ENCODE results near the gene ARHGAP26. TPM values are rescaled to one million over a fixed set of nuclear protein-coding genes. Genes with fewer than 3 reads are reported as not detected.
A peak's percentile ranks its signal among the peaks of the same experiment; 100 is the strongest.

The ARHGAP26 gene
- total and polyA plus RNA-seq, 7 donors = 2.5 to 28.7 (median 12.0) TPM

GRCh38 chr5:143102411-143102810, 332.2 kb downstream of the ARHGAP26 start:
- DNase-seq = peak; percentile 23 to 62
- Histone ChIP-seq H3K4me3 (no peak overlapping the region), H3K9me3 (no peaks in the 10 kb centered on the region), H3K27ac (no peak overlapping the region), H3K36me3 (ENCODE audit: insufficient read depth in 1 of 2, low read depth in 1 of 2) (no peaks in the 10 kb centered on the region), H3K4me1 (peaks cover 11% of the 10 kb centered on the region), H3K27me3 (ENCODE audit: insufficient read depth in 3 of 3, low read length in 2 of 3) (no peaks in the 10 kb centered on the region)
- intact Hi-C loops (cut with DNase I) = loop anchor here in 1 of 2 donors (10.0 kb wide), 1 partner anchor 722 kb away; no protein-coding TSS in a partner anchor
- 42 to 61% (median 44%) methylated on average over 6 of the region's 6 CpGs for WGBS, 3 donors
- ATAC-seq = peak in 3 of 4 donors; percentile 30 to 40 (median 39)
- TF ChIP-seq, protein P1, sequence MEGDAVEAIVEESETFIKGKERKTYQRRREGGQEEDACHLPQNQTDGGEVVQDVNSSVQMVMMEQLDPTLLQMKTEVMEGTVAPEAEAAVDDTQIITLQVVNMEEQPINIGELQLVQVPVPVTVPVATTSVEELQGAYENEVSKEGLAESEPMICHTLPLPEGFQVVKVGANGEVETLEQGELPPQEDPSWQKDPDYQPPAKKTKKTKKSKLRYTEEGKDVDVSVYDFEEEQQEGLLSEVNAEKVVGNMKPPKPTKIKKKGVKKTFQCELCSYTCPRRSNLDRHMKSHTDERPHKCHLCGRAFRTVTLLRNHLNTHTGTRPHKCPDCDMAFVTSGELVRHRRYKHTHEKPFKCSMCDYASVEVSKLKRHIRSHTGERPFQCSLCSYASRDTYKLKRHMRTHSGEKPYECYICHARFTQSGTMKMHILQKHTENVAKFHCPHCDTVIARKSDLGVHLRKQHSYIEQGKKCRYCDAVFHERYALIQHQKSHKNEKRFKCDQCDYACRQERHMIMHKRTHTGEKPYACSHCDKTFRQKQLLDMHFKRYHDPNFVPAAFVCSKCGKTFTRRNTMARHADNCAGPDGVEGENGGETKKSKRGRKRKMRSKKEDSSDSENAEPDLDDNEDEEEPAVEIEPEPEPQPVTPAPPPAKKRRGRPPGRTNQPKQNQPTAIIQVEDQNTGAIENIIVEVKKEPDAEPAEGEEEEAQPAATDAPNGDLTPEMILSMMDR (IDR thresholded peaks at IDR 0.05) = no peak

DNA sequence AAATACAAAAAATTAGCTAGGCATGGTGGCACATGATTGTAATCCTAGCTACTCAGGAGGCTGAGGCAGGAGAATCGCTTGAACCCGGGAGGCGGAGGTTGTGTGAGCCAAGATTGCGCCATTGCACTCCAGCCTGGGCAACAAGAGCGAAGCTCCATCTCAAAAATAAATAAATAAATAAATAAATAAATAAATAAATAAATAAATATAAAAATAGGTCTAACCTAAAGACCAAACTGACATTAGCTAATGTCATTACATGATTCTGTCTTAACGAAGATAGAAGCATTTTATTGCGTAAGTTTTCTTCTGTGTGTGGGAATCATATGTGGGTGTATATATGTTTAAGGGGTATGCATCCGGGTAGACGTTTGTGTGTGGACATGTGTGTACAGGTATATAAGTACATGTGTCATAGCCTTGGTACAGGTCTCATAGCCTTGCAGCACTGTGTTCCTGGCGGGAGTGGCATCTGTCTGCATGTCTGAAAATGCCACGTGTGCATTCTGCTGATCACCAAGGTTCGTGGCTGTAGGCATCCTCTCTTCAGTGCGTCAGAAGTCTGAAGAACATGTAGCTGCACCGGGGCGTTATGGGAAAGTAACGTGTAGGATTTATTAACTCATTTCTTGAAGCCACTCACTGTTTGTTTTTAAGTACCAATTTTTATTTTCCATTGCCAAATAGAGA, 335.2 kb downstream of the ARHGAP26 start:
- H3K36me3 ChIP-seq (ENCODE audit: insufficient read depth in 1 of 2, low read depth in 1 of 2) = no peaks in the 10 kb centered on the region
- TF ChIP-seq, protein P1 (IDR thresholded peaks at IDR 0.05) = no peak
- whole genome bisulfite sequencing, 3 donors = 72 to 84% (median 74%) methylated on average over 16 of the region's 16 CpGs
- peaks cover 29% of the 10 kb centered on the region for H3K4me1 ChIP-seq
- H3K9me3 ChIP-seq = no peaks in the 10 kb centered on the region
- H3K4me3 ChIP-seq = no peak overlapping the region
- ATAC-seq = peak in 2 of 4 donors; percentile 45 to 62
- no peaks in the 10 kb centered on the region for H3K27me3 ChIP-seq (ENCODE audit: insufficient read depth in 3 of 3, low read length in 2 of 3)
- no peak overlapping the region for H3K27ac ChIP-seq
- intact Hi-C loops (cut with DNase I) = loop anchor here in 1 of 2 donors (10.0 kb wide), 1 partner anchor 719 kb away; no protein-coding TSS in a partner anchor
- DNase-seq = no peak

DNA sequence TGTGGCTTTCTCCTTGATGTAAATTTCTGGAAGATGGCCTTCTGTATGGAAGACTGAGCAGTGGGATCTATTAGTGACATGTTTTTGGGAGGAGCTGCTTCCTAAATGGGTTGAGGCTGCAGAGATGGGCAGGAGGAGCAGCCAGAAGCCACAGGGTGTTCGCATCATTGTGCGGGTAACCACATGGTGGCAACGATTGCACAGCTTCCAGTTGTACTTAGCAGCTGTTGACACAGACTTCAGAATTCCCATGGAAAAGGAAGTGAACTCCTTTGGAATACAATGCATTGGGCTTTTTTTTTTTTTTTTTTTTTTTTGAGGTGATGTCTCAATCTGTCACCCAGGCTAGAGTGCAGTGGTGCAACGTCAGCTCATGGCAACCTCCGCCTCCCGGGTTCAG, 336.0 kb downstream of the ARHGAP26 start:
- Histone ChIP-seq H3K4me3 (no peak overlapping the region), H3K36me3 (ENCODE audit: insufficient read depth in 1 of 2, low read depth in 1 of 2) (no peaks in the 10 kb centered on the region), H3K4me1 (peaks cover 34% of the 10 kb centered on the region), H3K27ac (no peak overlapping the region), H3K9me3 (no peaks in the 10 kb centered on the region), H3K27me3 (ENCODE audit: insufficient read depth in 3 of 3, low read length in 2 of 3) (no peaks in the 10 kb centered on the region)
- DNase-seq (peak; percentile 13 to 60), ATAC-seq (peak; percentile 71 to 87 (median 82))
- intact Hi-C loops (cut with DNase I) = loop anchor here in 1 of 2 donors (10.0 kb wide), 1 partner anchor 719 kb away; no protein-coding TSS in a partner anchor
- TF ChIP-seq, protein P1 (IDR thresholded peaks at IDR 0.05) = peak; percentile 23
- WGBS, 3 donors = 47 to 62% (median 62%) methylated on average over 6 of the region's 6 CpGs

GRCh38 chr5:143108498-143109128, 338.4 kb downstream of the ARHGAP26 start:
- ATAC-seq = no peak
- Histone ChIP-seq H3K27ac (peak overlapping the region; percentile 3), H3K4me1 (peaks cover 31% of the 10 kb centered on the region), H3K36me3 (ENCODE audit: insufficient read depth in 1 of 2, low read depth in 1 of 2) (no peaks in the 10 kb centered on the region), H3K27me3 (ENCODE audit: insufficient read depth in 3 of 3, low read length in 2 of 3) (no peaks in the 10 kb centered on the region), H3K4me3 (no peak overlapping the region), H3K9me3 (no peaks in the 10 kb centered on the region)
- TF ChIP-seq, protein P1 (IDR thresholded peaks at IDR 0.05) = no peak
- intact Hi-C loops (cut with DNase I) = loop anchor here in 1 of 2 donors (10.0 kb wide), 1 partner anchor 716 kb away; no protein-coding TSS in a partner anchor
- DNase-seq = no peak
- 37 to 57% (median 43%) methylated on average over 3 of the region's 3 CpGs for WGBS, 3 donors
